ENCODE data around the gene RAP1GAP. TPM values are rescaled to one million over a fixed set of nuclear protein-coding genes. Genes with fewer than 3 reads are reported as not detected.
A peak's percentile ranks its signal among the peaks of the same experiment; 100 is the strongest.

Gene RAP1GAP
- total RNA-seq, 2 experiments from 2014 or later, result 0.20 to 0.44 TPM

GRCh38 chr1:21663248-21663950, 5.8 kb downstream of the RAP1GAP start:
- H3K27ac ChIP-seq (ENCODE audit: low read depth in 1 of 2, low read length in 2 of 2), result no peak overlapping the region
- peaks cover 0 to 23% of the 10 kb centered on the region in 2 experiments for H3K9me3 ChIP-seq (ENCODE audit: control insufficient read depth in 1 of 2, insufficient read depth in 1 of 2, low read length in 2 of 2)
- H3K27me3 Mint-ChIP-seq, result peaks cover 71% of the 10 kb centered on the region
- POLR2A ChIA-PET, result no interaction called here
- CTCF ChIA-PET, result no interaction called here
- H3K4me1 Mint-ChIP-seq (ENCODE audit: low read depth), result peaks cover 6% of the 10 kb centered on the region
- no peak overlapping the region for H3K27ac Mint-ChIP-seq
- H3K36me3 ChIP-seq (ENCODE audit: insufficient read depth, low read length), result no peaks in the 10 kb centered on the region
- H3K27me3 ChIP-seq (ENCODE audit: control insufficient read depth in 1 of 2, insufficient read depth in 2 of 2, low read length in 2 of 2), result peaks cover 40 to 54% of the 10 kb centered on the region in 2 experiments
- H3K4me1 ChIP-seq (ENCODE audit: insufficient read depth, low read length), result peaks cover 17% of the 10 kb centered on the region
- H3K4me3 Mint-ChIP-seq, result no peak overlapping the region
- ATAC-seq (ENCODE audit: poor library complexity) (no peak), DNase-seq (peak in 2 of 14 experiments; percentile 6 to 17)
- no peaks in the 10 kb centered on the region for H3K36me3 Mint-ChIP-seq (ENCODE audit: low read depth)
- H3K4me3 ChIP-seq (ENCODE audit: low read length), result no peak overlapping the region
- H3K9me3 Mint-ChIP-seq, result no peaks in the 10 kb centered on the region
- TF ChIP-seq CTCF (IDR thresholded peaks at IDR 0.05), result no peak
- intact Hi-C loops (cut with DNase I, micrococcal nuclease), result no loop called here

GRCh38 chr1:21662426-21663247, 6.5 kb downstream of the RAP1GAP start:
- Histone ChIP-seq H3K4me3 (ENCODE audit: low read length) (no peak overlapping the region), H3K4me1 (ENCODE audit: insufficient read depth, low read length) (peaks cover 9% of the 10 kb centered on the region), H3K36me3 (ENCODE audit: insufficient read depth, low read length) (no peaks in the 10 kb centered on the region), H3K27me3 (ENCODE audit: control insufficient read depth in 1 of 2, insufficient read depth in 2 of 2, low read length in 2 of 2) (peaks cover 32 to 47% of the 10 kb centered on the region in 2 experiments), H3K9me3 (ENCODE audit: control insufficient read depth in 1 of 2, insufficient read depth in 1 of 2, low read length in 2 of 2) (peaks cover 0 to 15% of the 10 kb centered on the region in 2 experiments), H3K27ac (ENCODE audit: low read depth in 1 of 2, low read length in 2 of 2) (no peak overlapping the region)
- intact Hi-C loops (cut with DNase I, micrococcal nuclease), result no loop called here
- TF ChIP-seq CTCF (IDR thresholded peaks at IDR 0.05), result no peak
- no peak overlapping the region for H3K27ac Mint-ChIP-seq
- DNase-seq (peak in 2 of 14 experiments; percentile 7 to 11), ATAC-seq (ENCODE audit: poor library complexity) (no peak)
- H3K4me3 Mint-ChIP-seq, result no peak overlapping the region
- peaks cover 6% of the 10 kb centered on the region for H3K4me1 Mint-ChIP-seq (ENCODE audit: low read depth)
- H3K27me3 Mint-ChIP-seq, result peaks cover 63% of the 10 kb centered on the region
- ChIA-PET CTCF (no interaction called here), POLR2A (no interaction called here)
- no peaks in the 10 kb centered on the region for H3K9me3 Mint-ChIP-seq
- no peaks in the 10 kb centered on the region for H3K36me3 Mint-ChIP-seq (ENCODE audit: low read depth)

- Histone ChIP-seq H3K4me1 (ENCODE audit: insufficient read depth, low read length) (peaks cover 8% of the 10 kb centered on the region), H3K9me3 (ENCODE audit: control insufficient read depth in 1 of 2, insufficient read depth in 1 of 2, low read length in 2 of 2) (peaks cover 0 to 14% of the 10 kb centered on the region in 2 experiments), H3K4me3 (ENCODE audit: low read length) (no peak overlapping the region), H3K27me3 (ENCODE audit: control insufficient read depth in 1 of 2, insufficient read depth in 2 of 2, low read length in 2 of 2) (peaks cover 28 to 39% of the 10 kb centered on the region in 2 experiments), H3K27ac (ENCODE audit: low read depth in 1 of 2, low read length in 2 of 2) (no peak overlapping the region), H3K36me3 (ENCODE audit: insufficient read depth, low read length) (no peaks in the 10 kb centered on the region)
- TF ChIP-seq CTCF (IDR thresholded peaks at IDR 0.05), result no peak
- Mint-ChIP-seq H3K4me3 (no peak overlapping the region), H3K4me1 (ENCODE audit: low read depth) (peaks cover 6% of the 10 kb centered on the region), H3K27ac (no peak overlapping the region), H3K36me3 (ENCODE audit: low read depth) (no peaks in the 10 kb centered on the region), H3K27me3 (peaks cover 56% of the 10 kb centered on the region), H3K9me3 (no peaks in the 10 kb centered on the region)
- ChIA-PET POLR2A (no interaction called here), CTCF (no interaction called here)
- ATAC-seq (ENCODE audit: poor library complexity) (no peak), DNase-seq (peak in 2 of 14 experiments; percentile 2 to 5)
- intact Hi-C loops (cut with DNase I, micrococcal nuclease), result no loop called here
These were observed 7.3 kb downstream of the RAP1GAP start for GRCh38 chr1:21661886-21662285.

All from CD4-positive, alpha-beta T cell (primary cell).